HG03108 (cell line): ENCODE results near the gene ACACB.

Source experiments
- ATAC-seq: cut with Tn5 transposase; IDR thresholded peaks from one replicate; pipeline ENCODE4 v1.9.1; 2021; ENCODE audit warnings: moderate library complexity; ENCODE audit not compliant: unreplicated experiment

The ACACB gene

GRCh38 chr12:109109746-109110350, 6.5 kb upstream of the ACACB start:
- no peak for ATAC-seq

DNA sequence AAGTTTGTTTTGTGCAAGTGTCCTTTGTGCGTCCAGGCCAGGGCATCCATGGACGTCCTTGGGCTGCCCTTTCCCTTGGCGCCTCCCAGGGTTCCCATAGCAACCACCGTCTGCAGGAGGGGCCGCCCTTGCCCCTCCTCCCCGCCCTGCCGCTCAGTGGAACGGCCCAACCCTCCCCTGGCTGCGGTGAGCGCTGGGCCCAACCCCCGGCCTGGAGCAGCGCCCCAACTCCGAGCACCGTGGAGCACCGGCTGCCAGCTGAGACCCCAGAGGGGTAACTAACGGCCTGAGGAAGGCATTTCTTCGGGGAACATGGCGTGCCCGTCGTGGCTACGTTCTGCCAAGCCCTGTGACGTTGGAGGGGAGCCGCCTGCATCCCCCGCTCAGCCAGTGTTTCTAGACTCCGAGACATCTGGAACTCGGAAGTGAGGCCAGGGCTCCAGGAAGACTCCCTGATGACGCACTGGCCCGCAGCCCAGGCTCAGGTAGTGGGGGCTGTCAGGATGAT, 5.3 kb upstream of the ACACB start:
- no peak for ATAC-seq

DNA sequence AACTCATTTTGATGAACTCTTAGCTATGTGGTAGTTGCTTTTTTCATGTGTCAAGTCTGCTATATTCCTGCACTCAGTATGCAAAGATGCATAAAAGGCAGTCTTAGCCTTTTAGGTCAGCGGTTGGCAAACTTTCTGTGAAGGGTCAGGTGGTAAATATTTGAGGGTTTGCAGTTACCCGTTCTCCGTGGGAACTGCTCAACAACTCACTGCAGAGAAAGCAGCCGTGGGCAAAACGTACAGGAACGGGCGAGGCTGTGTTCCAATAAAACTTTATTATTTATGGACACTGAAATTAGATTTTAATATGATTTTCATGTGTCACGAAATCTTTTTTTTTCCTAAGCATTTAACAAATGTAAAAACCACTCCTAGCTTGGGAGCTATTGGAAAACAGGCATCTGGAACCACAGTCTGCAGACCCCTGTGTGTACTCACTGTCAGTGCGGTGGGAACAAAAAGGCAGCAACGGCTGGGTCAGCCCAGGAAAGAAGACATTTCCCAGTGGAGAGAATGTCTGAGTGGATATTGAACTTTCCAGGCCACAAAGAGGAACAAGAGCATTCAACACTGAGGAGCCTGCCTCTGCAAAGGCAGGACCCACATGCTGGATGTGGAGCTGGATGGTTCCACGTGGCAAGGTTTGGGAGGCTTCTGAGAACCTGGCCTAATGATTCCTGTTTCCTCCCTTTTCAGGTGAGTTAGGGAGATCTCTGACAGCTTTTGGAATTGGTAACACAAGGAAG, 3.5 kb upstream of the ACACB start:
- no peak for ATAC-seq

DNA sequence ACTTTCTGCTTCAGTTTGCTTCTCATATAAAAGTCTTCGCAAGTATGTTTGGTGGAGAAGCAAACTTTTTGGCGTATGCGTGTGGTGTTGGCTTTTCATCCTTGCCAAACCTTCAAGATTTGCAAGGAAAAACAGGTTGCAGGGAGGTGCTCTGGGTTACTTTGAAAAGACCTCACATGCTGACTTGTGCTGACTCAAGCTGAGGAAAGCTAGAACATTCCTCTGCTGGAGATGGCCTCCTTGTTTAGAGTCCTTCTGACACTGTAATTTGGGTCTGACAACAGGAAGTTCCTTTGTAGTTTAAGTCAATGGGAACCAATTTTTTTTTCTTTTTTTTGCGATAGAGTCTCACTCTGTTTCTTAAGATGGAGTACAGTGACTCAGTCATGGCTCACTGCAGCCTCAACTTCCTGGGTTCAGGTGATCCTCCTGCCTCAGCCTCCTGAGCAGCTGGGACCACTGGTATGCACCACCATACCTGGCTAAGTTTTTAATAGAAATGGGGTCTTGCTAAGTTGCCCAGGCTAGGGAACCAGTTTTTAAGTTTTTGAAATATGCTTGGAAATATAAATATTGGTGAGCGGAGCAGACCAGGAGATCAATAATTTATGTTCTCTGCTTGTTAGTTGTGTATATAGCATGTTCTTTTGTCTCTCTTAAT, 2.6 kb upstream of the ACACB start:
- no peak for ATAC-seq

- ATAC-seq = no peak
Observed at GRCh38 chr12:109114644-109115043, 1.7 kb upstream of the ACACB start.

DNA sequence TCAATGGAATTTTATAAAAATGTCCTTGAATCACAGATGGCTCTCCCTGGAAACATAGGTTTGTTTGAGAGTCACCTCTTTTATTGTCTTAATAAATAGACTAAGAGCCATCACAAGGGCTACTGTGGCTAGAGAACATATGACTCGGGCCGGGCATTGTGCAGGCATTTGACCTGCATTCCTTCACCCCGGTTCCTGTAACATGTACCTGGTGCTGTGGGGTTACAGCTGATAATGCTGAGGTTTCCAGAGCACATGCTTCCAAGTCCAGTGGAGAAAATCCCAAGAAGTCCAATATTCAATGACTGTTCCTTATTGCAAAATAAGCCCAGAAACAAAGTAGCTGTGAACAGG, 1.0 kb upstream of the ACACB start:
- ATAC-seq = no peak

DNA sequence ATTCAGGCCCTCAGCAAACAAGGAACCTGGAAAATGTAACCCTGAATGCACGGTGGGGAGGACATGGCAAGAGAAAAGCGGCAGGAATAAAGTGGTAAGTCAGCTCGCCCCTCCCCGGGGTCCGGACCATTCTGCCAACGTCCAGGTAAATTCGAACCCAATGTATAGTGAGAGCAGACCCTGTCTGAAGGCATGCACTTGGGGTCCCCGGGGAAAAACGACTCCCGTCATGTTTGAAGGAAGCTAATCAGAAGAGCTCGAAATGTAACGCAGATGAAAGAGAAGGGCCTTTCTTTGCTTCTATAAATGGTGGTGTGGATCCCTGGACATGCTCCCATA, 193 bp downstream of the ACACB start:
- ATAC-seq = no peak

- ATAC-seq = no peak
Observed at GRCh38 chr12:109120095-109120494, 3.7 kb downstream of the ACACB start.

- no peak for ATAC-seq
Observed at GRCh38 chr12:109120557-109120956, 4.2 kb downstream of the ACACB start.

GRCh38 chr12:109121346-109121880, 5.0 kb downstream of the ACACB start:
- no peak for ATAC-seq

DNA sequence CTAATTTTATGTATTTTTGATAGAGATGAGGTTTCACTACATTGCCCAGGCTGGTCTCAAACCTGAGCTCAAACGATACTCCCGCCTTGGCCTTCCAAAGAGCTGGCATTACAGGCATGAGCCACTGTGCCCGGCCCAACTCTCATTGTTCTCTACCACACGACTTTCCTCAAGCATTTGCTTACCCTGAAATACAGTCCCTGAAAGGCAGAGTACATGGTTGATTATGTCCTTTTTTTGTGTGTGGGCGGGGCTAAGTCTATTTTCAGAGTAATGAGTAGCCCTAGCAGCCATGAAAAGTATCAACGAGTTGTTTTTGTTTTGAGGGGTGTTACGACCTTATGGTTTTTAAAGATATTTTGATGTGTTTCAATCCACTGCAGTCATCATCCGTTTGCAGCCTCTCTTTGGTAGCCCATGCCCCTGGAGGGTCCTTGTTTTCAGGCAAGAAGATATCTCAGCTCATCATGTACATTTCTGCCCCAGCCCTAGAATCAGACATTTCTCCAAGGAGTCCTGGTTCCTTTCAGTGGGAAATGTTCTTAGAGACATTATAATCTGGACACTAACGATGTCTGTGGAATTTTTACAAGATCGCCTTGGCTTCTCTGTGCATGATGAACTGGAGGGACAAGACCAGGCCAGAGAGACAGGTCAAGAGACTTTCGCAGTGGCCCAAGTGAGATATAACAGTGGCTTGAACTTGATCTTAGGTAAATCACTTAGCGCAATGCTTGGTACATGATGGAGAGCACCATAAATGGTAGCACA, 8.7 kb downstream of the ACACB start:
- no peak for ATAC-seq

GRCh38 chr12:109125791-109126190, 9.4 kb downstream of the ACACB start:
- no peak for ATAC-seq

- no peak for ATAC-seq
Observed at GRCh38 chr12:109126784-109127183, 10.4 kb downstream of the ACACB start.

DNA sequence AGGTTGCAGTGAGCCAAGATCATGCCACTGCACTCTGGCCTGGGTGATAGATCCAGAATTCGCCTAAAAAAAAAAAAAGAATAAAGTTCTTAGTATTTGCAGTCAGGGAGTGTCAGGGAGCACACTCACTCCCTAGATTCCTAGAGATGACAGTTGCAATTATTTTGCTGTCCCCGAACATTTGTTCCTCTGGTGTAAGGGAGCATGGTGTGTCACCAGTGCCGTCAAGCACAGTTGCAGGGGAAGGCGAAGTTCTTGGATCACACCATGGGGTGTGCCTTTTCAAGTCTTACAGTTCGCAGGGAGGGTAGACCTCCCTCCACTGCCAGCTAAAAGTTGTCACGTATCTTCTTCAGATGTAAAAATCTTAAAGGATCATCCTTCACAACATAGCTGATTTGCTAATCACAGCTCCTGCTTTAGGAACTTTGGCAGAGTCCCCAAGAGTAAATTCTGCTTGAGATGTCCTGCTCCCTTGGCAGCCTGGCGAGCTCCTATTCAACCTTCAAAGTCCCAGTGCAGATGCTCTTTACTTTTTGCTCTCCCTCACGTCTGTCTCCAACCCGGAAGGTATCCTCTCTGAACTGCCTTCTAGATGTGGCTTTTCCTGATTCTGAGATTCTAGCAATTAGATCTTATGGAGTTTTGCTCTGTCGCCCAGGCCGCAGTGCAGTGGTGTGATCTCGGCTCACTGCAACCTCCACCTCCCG, 11.3 kb downstream of the ACACB start:
- ATAC-seq = no peak

- ATAC-seq = no peak
Observed at GRCh38 chr12:109130297-109131153, 14.1 kb downstream of the ACACB start.

GRCh38 chr12:109131154-109132050, 15.0 kb downstream of the ACACB start:
- no peak for ATAC-seq

DNA sequence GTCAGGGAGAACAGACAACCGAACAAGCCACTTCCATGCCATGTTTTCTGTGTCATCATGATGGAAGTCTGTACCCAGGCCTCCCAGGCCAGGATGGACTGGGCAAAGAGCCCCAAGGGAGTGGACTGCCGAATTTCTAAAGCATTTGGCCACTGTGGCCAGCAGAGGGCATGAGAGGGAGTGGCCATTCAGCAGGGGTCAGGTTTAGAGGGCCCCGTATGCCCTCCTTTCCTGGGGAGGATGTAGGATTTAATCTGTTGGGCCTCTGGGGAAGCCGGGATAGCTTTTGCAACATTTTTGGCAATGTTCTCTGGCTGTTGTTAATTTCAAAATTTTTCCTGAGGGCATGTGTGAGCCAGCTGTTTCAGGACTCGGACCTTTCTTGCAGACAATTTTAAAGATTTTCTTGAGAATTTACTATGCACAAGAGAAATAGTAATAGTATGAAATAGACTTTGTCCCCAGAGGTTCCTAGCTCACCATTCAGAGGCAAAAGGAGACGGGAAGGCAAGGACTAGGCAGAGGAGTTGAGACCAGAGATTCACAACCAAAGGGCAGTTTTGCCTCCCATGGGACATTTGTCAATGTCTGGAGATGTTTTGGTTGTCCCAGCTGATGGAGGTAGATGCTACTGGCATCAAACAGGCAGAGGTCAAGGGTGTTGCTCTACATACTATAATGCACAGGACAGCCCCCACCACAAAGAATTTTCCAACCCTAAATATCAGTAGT, 18.0 kb downstream of the ACACB start:
- no peak for ATAC-seq

DNA sequence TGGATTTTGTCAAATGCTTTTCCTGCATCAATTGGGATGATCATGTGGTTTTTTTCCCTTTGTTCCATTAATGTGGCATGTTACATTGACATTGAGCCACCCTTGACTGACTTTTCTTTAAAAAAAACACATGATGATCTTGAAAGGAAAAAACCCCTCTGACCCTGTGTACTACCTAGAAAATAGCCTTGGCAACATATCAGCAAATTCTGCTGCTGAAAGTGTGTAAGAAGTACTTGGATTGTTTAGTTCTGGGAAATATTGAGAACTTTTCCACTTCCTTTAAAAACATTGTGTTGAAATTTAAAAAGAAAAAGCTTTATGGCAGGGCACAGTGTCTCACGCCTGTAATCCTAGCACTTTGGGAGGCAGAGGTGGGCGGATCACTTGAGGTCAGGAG, 20.7 kb downstream of the ACACB start:
- ATAC-seq = no peak
